B cell (primary cell): ENCODE data around the gene CES4A.
"Not testable (repeated sequence)": the region's sequence is repeated elsewhere in the genome, so short reads cannot be mapped to it uniquely, and the experiment has no call there.

Experiments used
- EZH2 ChIP-seq: IDR thresholded peaks from 2 replicates; pipeline ENCODE4 v1.6.1; 2012; ENCODE audit warnings: borderline replicate concordance, low read depth, mild to moderate bottlenecking, moderate library complexity, low read length; ENCODE audit not compliant: insufficient read depth, poor library complexity, severe bottlenecking
- TF ChIP-seq, protein P1 (sequence below): fragments of 200-600 bp; IDR thresholded peaks from one replicate; pipeline ENCODE4 v1.8.0; 2022; ENCODE audit warnings: antibody characterized with exemption, mild to moderate bottlenecking

DNA sequence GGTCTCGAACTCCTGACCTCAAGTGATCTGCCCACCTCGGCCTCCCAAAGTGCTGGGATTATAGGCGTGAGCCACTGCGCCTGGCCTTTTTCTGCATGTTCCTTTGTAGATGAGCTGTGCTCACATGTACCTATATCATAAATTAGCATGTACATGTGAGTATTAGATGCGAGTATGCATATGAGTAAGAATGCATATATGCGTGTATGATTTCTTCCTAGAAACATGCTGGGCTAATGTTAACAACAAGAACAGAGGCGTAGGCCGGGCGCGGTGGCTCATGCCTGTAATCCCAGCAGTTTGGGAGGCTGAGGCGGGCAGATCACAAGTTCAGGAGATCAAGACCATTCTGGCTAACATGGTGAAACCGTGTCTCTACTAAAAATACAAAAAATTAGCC lies 5.2 kb downstream of the CES4A start:
- TF ChIP-seq, protein P1, sequence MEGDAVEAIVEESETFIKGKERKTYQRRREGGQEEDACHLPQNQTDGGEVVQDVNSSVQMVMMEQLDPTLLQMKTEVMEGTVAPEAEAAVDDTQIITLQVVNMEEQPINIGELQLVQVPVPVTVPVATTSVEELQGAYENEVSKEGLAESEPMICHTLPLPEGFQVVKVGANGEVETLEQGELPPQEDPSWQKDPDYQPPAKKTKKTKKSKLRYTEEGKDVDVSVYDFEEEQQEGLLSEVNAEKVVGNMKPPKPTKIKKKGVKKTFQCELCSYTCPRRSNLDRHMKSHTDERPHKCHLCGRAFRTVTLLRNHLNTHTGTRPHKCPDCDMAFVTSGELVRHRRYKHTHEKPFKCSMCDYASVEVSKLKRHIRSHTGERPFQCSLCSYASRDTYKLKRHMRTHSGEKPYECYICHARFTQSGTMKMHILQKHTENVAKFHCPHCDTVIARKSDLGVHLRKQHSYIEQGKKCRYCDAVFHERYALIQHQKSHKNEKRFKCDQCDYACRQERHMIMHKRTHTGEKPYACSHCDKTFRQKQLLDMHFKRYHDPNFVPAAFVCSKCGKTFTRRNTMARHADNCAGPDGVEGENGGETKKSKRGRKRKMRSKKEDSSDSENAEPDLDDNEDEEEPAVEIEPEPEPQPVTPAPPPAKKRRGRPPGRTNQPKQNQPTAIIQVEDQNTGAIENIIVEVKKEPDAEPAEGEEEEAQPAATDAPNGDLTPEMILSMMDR = not testable (repeated sequence)
- TF ChIP-seq EZH2 = not testable (repeated sequence)
